Omental fat pad (tissue), 4 donors: ENCODE data around the gene N4BP3. TPM values are rescaled to one million over a fixed set of nuclear protein-coding genes. Genes with fewer than 3 reads are reported as not detected.

Source experiments
- ATAC-seq: fragments of 150-250 bp; one replicate; pipeline ENCODE4 v1.9.1; 2016; ENCODE audit warnings: mild to moderate bottlenecking, moderate library complexity; ENCODE audit not compliant: low FRiP score
- DNase-seq: peaks from one replicate; pipeline ENCODE4 v3.0.0-alpha.2; 2019; ENCODE audit warnings: low spot score
- CTCF ChIP-seq, 3 donors: fragments of 450-650 bp; IDR thresholded peaks; one replicate each; pipeline ENCODE4 v1.5.1; 2016 to 2017; ENCODE audit warnings: antibody characterized with exemption in 3 of 3, mild to moderate bottlenecking in 3 of 3, moderate library complexity in 2 of 3
- total RNA-seq, 4 donors: library from RNA; depleted of rRNA; stranded (reverse); fragments of >200 nt; gene quantifications; one replicate each; pipeline ENCODE4 v1.1.0, GENCODE V29; 2016

The N4BP3 gene
- total RNA-seq, 4 donors from 2014 or later, result 0.84 to 3.5 (median 1.4) TPM

- no peak for ATAC-seq
- DNase-seq, result no peak
- no peak for TF ChIP-seq CTCF (IDR thresholded peaks at IDR 0.05)
Measured at GRCh38 chr5:178103612-178104011, 9.7 kb upstream of the N4BP3 start.

- DNase-seq, result no peak
- no peak for ATAC-seq
- TF ChIP-seq CTCF (IDR thresholded peaks at IDR 0.05), result no peak
Measured at GRCh38 chr5:178104492-178104891, 8.8 kb upstream of the N4BP3 start.

- no peak for ATAC-seq
- TF ChIP-seq CTCF (IDR thresholded peaks at IDR 0.05), result no peak
- DNase-seq, result no peak
Measured at GRCh38 chr5:178106086-178106485, 7.2 kb upstream of the N4BP3 start.

GRCh38 chr5:178106556-178107239 is 6.6 kb upstream of the N4BP3 start:
- ATAC-seq, result no peak
- no peak for TF ChIP-seq CTCF (IDR thresholded peaks at IDR 0.05)
- no peak for DNase-seq

- no peak for TF ChIP-seq CTCF (IDR thresholded peaks at IDR 0.05)
- ATAC-seq (no peak), DNase-seq (no peak)
Measured at GRCh38 chr5:178107756-178108310, 5.5 kb upstream of the N4BP3 start.

- no peak for TF ChIP-seq CTCF (IDR thresholded peaks at IDR 0.05)
- no peak for DNase-seq
- ATAC-seq, result no peak
Measured at GRCh38 chr5:178108446-178108845, 4.9 kb upstream of the N4BP3 start.

- TF ChIP-seq CTCF (IDR thresholded peaks at IDR 0.05), result no peak
- DNase-seq (no peak), ATAC-seq (no peak)
Measured at GRCh38 chr5:178108966-178109365, 4.4 kb upstream of the N4BP3 start.
